Measurements from ENCODE around the gene PEX16.
"Not testable (repeated sequence)": the region's sequence is repeated elsewhere in the genome, so short reads cannot be mapped to it uniquely, and the experiment has no call there.

PEX16 gene

GRCh38 chr11:45918962-45919675, 1.4 kb upstream of the PEX16 start:
- in situ Hi-C loops (cut with MboI; ENCODE audit: low sequenced_read_pairs): no loop called here

DNA sequence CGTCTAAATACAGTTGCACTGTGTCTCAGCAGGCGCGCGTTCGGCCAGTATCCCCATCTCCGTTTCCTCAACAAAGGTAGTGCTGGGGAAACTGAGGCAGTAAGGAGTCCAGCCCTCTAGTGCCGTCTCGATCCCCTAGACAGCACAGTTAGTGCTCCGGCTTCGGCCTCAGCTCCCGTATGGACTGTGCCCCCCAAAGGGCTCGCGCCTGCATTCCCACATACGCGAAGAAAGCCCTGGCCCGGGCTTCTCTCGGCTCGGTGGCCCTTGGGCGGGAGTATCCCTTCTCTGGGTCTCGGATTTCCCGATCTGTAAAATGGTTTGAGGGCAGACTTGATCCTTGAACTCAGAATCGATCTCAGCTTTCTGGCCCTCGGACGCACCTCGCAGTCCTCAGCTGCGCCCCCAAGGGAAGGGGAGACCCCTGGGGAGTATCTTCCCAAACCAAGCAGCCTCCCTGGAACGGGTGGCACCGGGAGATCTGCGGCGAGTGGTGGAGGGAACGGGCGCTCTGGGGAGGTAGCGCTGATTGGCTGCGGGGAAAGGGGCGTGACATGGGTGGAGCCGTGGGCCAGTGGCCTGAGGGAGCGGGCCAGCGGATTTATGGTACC, 759 bp upstream of the PEX16 start:
- in situ Hi-C loops (cut with MboI; ENCODE audit: low sequenced_read_pairs): no loop called here

- in situ Hi-C loops (cut with MboI; ENCODE audit: low sequenced_read_pairs): no loop called here
These were observed 423 bp downstream of the PEX16 start for GRCh38 chr11:45917286-45917622.

GRCh38 chr11:45915446-45915845, 2.2 kb downstream of the PEX16 start:
- in situ Hi-C loops (cut with MboI; ENCODE audit: low sequenced_read_pairs): no loop called here

DNA sequence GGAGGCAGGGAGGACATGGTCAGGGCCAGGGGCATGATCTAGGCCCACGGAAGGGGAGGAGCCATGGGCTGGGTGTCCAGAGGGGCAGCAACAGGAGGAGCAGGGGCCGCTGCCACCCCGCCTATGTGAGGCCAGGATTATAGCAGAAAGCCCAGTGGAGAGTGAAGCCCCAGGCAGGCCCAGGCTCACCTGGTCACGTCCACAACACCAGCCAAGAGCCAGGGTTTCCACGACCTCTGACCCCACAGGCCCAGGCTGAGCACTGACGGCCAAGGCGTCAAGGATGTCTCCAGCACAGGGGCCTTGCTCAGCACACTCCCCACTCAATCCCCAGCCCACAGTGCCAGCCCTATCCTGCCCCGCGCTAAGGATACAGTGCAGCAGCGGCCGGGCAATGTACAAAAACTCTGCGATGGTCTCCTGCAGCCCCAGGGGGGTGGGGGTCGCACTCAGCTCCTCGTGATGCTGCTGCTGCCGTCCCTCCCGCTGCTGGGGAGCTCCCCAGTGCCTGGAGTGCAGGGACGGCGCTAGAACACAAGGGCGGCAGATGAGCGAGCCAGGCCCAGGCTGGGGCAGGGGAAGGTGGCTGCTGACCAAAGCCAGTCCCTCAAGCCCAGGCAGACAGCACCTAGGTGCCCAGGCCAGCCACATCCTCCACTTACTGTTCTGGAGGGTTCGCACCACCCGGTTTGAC, 3.6 kb downstream of the PEX16 start:
- in situ Hi-C loops (cut with MboI; ENCODE audit: low sequenced_read_pairs): no loop called here

- in situ Hi-C loops (cut with MboI; ENCODE audit: low sequenced_read_pairs): no loop called here
These were observed 4.2 kb downstream of the PEX16 start for GRCh38 chr11:45913514-45913913.

- in situ Hi-C loops (cut with MboI; ENCODE audit: low sequenced_read_pairs): no loop called here
These were observed 7.1 kb downstream of the PEX16 start for GRCh38 chr11:45910623-45911022.

DNA sequence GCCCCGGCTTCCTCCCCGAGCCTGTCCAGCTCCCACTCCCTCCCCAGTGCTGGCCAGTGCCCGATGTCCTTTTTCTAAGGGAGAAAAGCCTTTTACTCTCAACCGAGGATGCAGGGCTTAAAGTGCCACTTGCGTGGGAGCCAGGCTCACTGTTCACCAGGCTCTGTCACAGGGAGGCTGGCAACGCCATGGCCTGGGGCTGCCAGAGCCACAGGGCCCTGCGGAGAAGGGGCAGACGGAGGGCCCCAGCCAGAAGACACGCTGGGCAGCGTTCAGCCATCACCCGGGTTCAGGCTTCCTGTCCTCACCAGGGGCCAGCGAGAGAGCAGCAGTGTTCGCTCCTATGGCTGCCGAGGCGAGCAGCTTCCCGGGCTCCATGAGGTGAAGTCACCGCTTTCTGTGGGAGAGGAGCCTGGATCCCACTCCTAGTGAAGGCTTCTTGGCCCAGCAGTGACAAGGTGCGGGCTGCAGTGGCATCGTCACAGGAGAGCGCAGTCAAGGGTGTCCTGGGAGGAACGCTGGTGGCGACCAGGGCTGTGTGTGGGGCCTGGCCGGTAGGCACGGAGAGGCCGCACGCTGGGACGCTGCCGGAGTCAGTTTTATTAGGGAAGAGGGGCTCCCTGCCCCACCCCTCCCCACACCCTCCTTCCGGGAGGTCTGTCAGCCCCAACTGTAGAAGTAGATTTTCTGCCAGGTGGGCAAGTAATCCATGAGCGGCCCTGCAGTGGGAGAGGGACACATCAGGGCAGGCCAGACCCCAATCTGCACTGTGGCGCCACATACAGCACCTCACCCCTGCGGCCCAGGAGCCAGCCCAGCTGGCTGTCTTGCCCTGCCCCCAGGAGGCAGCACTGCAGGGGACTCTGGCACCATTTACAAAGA, 7.8 kb downstream of the PEX16 start:
- in situ Hi-C loops (cut with MboI; ENCODE audit: low sequenced_read_pairs): no loop called here

DNA sequence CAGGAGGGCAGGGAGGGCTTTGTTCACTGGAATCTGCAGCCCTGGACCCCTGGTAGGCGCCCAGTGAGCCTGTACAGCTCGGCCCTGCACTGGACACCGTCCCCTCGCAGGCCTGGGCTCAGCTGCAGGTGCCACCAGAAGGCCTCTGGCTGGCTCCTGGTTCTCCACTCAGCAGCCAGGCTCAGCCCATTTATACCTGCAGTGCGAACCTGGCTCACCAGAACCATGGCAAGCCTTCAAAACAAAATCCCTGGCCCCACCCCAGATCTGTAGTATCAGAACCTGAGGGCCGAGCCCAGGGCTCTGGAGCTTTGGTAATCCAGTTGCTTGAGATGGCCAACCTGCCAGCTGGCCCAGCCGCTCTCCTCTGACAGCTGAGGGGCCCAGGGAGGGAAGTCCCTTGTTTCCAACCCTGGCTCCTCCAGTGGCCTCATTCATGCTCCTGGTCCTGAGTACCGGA, 9.7 kb downstream of the PEX16 start:
- in situ Hi-C loops (cut with MboI; ENCODE audit: low sequenced_read_pairs): no loop called here

- in situ Hi-C loops (cut with MboI; ENCODE audit: low sequenced_read_pairs): no loop called here
These were observed 10.6 kb downstream of the PEX16 start, which contains the start of gene FREY1 for GRCh38 chr11:45906965-45907611. TSS of gene FREY1 (minus strand) at chr11:45907271. CDS start at chr11:45907245, 26 bp downstream.

DNA sequence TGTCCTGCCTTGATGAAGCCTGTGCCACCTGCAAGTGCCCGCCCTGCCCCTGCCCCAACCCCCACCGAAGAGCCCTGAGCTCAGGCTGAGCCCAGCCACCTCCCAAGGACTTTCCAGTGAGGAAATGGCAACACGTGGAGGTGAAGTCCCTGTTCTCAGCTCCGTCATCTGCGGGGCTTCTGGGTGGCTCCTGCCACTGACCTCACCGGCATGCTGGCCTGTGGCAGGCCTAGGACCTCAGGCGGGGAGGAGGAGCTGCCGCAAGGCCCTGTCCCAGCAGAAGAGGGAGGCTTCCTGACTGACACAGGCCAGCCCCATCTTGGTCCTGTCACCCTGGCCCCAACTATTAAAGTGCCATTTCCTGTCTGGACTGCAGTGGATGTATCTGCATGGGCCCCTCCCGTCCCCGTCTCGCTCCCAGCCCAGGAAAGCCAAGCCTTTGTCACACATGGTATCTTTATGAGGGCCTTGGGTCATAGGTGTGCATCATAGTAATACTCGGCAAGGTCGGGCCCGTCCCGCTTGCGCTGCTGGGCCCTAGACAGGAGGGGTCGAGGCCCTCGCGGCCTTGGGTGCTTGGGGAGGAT, 11.5 kb downstream of the PEX16 start:
- in situ Hi-C loops (cut with MboI; ENCODE audit: low sequenced_read_pairs): no loop called here

DNA sequence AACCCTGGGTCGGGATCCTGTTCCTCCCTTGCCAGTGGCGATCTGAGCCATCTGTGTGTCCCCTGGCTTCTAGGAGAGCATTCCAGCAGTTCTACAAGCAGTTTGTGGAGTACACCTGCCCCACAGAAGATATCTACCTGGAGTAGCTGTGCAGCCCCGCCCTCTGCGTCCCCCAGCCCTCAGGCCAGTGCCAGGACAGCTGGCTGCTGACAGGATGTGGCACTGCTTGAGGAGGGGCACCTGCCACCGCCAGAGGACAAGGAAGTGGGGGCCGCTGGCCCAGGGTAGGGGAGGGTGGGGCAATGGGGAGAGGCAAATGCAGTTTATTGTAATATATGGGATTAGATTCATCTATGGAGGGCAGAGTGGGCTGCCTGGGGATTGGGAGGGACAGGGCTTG, 12.1 kb downstream of the PEX16 start:
- in situ Hi-C loops (cut with MboI; ENCODE audit: low sequenced_read_pairs): not testable (repeated sequence)

DNA sequence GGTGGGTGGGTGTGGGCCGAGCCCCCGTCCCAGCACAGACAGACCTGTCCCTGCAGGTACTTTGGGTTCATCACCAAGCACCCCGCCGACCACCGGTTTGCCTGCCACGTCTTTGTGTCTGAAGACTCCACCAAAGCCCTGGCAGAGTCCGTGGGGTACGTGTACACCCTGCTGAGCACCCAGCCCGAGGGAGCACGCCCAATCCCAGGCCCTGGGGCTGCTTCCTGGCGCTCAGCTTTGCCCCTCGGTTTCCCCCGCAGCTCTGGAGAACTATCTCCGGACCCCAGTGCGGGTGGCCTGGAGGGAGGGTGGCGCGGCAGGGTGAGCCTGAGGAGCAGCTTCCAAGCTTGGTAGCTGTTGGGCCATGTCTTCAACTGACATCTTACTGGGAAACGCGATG, 12.6 kb downstream of the PEX16 start:
- in situ Hi-C loops (cut with MboI; ENCODE audit: low sequenced_read_pairs): no loop called here

- in situ Hi-C loops (cut with MboI; ENCODE audit: low sequenced_read_pairs): no loop called here
These were observed 13.3 kb downstream of the PEX16 start for GRCh38 chr11:45904309-45904915.

DNA sequence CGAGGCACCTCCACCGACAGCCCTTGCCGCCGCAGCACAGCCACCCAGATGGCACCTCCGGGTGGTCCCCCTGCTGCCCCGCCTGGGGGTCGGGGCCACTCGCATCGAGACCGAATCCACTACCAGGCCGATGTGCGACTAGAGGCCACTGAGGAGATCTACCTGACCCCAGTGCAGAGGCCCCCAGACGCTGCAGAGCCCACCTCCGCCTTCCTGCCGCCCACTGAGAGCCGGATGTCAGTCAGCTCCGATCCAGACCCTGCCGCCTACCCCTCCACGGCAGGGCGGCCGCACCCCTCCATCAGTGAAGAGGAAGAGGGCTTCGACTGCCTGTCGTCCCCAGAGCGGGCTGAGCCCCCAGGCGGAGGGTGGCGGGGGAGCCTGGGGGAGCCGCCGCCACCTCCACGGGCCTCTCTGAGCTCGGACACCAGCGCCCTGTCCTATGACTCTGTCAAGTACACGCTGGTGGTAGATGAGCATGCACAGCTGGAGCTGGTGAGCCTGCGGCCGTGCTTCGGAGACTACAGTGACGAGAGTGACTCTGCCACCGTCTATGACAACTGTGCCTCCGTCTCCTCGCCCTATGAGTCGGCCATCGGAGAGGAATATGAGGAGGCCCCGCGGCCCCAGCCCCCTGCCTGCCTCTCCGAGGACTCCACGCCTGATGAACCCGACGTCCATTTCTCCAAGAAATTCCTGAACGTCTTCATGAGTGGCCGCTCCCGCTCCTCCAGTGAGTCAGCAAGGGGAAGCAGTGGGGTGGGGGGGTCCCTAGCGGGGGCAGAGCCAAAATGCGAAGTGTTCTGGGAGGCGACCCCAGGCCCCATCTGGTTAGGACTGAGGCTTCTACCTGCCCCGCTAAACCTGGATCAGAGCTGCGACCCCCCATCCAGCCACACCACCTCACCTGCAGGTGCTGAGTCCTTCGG, 15.0 kb downstream of the PEX16 start:
- in situ Hi-C loops (cut with MboI; ENCODE audit: low sequenced_read_pairs): no loop called here

DNA sequence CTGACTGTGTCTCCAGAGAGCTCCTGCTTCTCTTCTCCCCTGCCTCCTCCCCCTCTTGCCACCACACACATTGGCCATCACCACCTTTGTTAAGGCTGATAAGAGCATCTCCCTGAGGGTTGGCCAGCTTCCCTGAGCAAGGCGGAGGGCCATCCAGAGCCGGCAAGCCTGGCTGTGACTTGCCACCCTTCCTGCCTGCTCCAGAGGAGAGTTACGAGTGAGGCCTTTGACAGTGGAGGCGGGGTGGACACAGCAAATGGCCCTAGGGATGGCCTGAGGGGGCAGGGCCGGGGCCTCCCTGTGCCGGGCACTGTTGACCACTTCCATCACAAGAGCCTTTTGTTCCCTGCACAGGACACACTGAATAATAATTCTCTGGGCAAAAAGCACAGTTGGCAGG, 16.1 kb downstream of the PEX16 start:
- in situ Hi-C loops (cut with MboI; ENCODE audit: low sequenced_read_pairs): no loop called here

GRCh38 chr11:45900916-45901617, 16.6 kb downstream of the PEX16 start:
- in situ Hi-C loops (cut with MboI; ENCODE audit: low sequenced_read_pairs): no loop called here

DNA sequence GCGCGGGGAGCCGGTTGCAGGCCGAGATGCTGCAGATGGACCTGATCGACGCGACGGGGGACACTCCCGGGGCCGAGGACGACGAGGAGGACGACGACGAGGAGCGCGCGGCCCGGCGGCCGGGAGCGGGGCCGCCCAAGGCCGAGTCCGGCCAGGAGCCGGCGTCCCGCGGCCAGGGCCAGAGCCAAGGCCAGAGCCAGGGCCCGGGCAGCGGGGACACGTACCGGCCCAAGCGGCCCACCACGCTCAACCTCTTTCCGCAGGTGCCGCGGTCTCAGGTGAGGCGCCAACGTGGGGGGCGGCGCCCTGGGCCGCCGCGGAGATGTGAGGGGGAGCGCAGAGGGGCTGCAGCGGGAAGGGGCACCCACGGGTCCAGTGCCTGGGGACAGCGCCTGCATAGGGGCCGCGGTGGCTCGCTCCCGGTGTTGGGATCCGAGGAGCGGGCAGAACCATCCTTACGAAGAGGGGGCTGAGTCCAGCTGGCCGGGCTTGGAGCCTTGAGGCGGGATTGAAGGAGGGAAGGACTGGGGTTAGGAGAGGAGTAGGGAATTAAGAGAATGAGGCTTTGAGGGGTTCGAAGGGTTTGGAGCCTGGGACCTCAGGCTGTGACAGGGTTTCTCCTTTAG, 17.4 kb downstream of the PEX16 start:
- in situ Hi-C loops (cut with MboI; ENCODE audit: low sequenced_read_pairs): not testable (repeated sequence)
